ENCODE data around the gene RGS6.

GRCh38 chr14:72430457-72430856 lies 498.2 kb downstream of the RGS6 start:
- TF ChIP-seq CTCF (IDR thresholded peaks at IDR 0.05), result no peak
- no peak for TF ChIP-seq POLR2A (IDR thresholded peaks at IDR 0.05)
- TF ChIP-seq POLR2AphosphoS5 (IDR thresholded peaks at IDR 0.05), result no peak
- TF ChIP-seq EP300 (IDR thresholded peaks at IDR 0.05), result no peak
